Transverse colon (tissue), 4 donors: Measurements from ENCODE around the gene AURKAIP1.

Experiments
- CTCF ChIP-seq, 5 experiments: fragments of 200-600 bp in 3 of 5; fragments of 450-650 bp in 2 of 5; sonication (generic) in 3 of 5; IDR thresholded peaks; 1 replicate in 2 of 5; 2 replicates in 3 of 5; pipeline ENCODE4 v1.5.1; 2016 to 2017; ENCODE audit warnings: antibody characterized with exemption in 5 of 5, inconsistent platforms in 3 of 5, mild to moderate bottlenecking in 2 of 5, moderate library complexity in 1 of 5
- EP300 ChIP-seq: sonication (generic); formaldehyde crosslinking; IDR thresholded peaks from one replicate; pipeline ENCODE4 v1.6.1; 2017; ENCODE audit warnings: antibody characterized with exemption, low read depth
- POLR2A ChIP-seq: fragments of 450-650 bp; IDR thresholded peaks from one replicate; pipeline ENCODE4 v1.6.1; 2016; ENCODE audit warnings: antibody characterized with exemption, mild to moderate bottlenecking, moderate library complexity
- POLR2AphosphoS5 ChIP-seq, 3 donors: sonication (generic); formaldehyde crosslinking; IDR thresholded peaks; one replicate each; pipeline ENCODE4 v1.6.1; 2016; ENCODE audit warnings: antibody characterized with exemption in 3 of 3

GRCh38 chr1:1361982-1362423 is 13.0 kb downstream of the AURKAIP1 start:
- TF ChIP-seq CTCF (IDR thresholded peaks at IDR 0.05): no peak
- TF ChIP-seq EP300: no peak
- TF ChIP-seq POLR2A: no peak
- TF ChIP-seq POLR2AphosphoS5 (IDR thresholded peaks at IDR 0.05): no peak
